ENCODE results near the gene A2ML1. TPM values are rescaled to one million over a fixed set of nuclear protein-coding genes. Genes with fewer than 3 reads are reported as not detected.
"Not testable (repeated sequence)": the region's sequence is repeated elsewhere in the genome, so short reads cannot be mapped to it uniquely, and the experiment has no call there.

The A2ML1 gene
- not detected for total RNA-seq
- long read RNA-seq = 0 reads

DNA sequence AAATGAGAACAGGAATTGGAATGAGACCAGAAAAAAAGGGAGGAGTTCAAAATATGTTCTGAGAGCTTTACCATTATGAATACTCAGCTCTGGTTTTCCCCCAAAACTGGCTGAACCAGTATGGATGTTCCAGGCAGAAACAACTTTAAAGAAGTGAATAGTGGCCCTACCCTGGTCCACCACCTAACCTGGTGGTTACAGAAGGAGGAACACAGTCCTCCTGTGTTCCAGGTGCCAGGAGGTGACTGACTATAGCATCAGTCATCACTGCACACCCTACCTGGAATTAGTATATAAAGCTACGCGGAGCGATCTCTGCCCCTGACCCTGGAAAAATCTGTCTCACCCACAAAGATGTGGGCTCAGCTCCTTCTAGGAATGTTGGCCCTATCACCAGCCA is at the start of gene A2ML1:
TSS of gene A2ML1 (plus strand) at position 324 of the 400 bp plus-strand sequence. CDS start at position 355, 31 bp downstream.
- DNase-seq (no peak), ATAC-seq (no peak)
- intact Hi-C loops (cut with DNase I, micrococcal nuclease) = loop anchor here (5.0 to 10.0 kb wide), 2 partner anchors 137 to 140 kb away; no protein-coding TSS in a partner anchor

DNA sequence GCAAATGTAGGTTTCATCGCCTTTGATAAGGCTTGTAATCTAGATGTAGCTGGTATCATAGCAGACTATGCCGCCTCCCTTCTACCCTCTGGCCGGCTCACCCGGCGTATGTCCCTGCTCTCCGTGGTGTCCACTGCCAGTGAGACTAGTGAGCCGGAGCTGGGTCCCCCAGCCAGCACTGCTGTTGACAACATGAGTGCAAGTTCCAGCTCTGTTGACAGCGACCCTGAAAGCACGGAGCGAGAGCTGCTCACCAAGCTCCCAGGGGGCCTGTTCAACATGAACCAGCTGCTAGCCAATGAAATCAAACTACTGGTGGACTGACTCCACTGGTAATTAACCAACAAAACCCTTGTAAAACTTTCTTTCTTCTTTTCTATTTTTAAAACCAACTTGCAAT is 49.0 kb upstream of the A2ML1 start:
- no peak for DNase-seq
- ATAC-seq = no peak

DNA sequence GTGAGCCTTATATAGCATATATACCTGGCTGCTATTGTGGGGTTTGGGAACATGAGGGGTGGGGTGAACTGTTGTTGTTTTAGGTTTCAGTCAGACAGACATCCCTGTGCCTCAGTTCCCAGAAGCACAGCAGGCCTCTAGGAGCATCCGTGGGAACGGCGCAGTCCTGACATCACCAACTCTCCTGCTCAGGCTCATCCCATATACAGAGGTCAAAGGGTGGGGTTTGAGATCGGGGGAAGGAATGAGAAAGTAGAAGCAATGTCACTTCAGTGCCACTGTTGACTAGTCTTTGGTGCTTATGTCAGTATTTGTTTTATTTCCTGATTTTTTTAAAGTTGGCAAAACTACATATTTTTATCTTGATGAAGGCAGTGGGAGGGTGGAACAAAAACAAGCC is 43.1 kb upstream of the A2ML1 start:
- no peak for DNase-seq
- no peak for ATAC-seq
- intact Hi-C loops (cut with DNase I, micrococcal nuclease) = no loop called here

More for the DNA sequence above, 49.0 kb upstream of the A2ML1 start:
- intact Hi-C loops (cut with DNase I, micrococcal nuclease) = no loop called here

DNA sequence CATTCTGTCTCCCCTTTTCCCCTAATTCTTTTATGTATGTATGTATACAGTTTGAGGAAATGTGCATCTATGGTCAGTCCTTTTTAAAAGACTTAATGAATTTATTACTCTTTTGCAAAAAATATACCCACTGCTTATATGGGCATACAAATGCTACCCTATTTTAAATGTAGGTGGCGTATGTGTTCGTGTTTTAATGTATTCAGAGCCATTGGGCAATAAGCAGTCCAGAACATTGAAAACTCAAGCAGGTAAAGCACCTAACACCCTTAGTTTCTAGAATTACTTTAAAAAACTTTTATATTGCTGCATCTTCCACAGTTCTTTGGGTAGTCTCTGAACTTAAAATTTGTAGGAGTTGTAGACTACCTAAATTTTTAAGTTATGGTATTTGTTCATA is 42.6 kb upstream of the A2ML1 start:
- no peak for DNase-seq
- intact Hi-C loops (cut with DNase I, micrococcal nuclease) = no loop called here
- ATAC-seq = no peak

DNA sequence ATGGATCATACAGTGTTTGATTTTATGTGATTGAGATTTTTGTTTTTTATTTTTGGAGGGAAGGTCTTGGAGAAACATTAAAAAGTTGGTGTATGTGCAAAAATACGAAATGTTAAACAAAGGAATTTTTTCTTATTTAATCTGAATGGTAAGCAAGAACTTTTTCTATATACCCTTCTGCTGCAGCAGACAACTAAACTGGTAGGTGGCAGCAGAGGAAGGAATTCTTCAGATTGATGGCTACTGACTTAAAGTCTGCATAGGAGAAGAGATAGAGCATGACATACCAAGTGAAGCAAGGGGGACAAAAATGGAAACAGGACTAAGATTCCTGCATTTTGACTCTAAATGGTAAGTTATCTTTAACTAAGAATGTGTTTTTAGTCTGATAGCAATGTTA is 42.0 kb upstream of the A2ML1 start:
- ATAC-seq (no peak), DNase-seq (no peak)
- intact Hi-C loops (cut with DNase I, micrococcal nuclease) = no loop called here

DNA sequence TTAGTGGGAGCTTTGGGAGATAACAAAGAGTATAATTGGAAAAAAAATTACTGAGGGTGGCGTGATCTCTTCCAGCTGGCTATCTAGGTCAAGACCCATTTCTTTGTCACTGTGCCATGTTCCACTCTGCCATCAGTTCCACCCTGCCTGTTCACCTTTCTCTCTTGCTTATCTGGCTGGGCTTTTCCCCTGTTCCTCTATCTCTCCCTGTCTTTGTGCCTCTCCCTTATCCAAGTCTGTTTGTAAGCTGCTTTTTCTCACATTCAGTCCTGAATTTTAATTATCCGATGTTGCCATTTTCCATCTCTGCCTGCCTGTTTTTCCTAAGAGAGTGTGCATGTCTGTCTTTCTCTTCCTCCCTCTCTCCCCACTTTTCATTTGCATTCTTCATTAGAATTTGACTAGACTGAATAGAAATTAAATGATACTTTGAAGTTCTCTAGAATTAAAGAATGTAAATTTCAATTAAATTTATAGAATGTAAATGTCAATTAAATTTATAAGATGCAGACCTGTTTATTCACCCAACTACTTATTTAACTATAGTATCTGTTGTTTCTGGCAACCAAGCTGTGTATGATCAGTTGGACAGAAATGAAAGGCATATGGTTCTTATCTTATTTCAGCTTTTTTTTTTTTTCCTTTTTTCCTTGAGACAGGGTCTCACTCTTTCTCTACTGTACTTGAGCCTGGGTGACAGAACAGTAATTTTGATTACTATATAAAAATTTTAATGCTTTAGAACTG is 40.9 kb upstream of the A2ML1 start:
- intact Hi-C loops (cut with DNase I, micrococcal nuclease) = no loop called here
- no peak for DNase-seq
- no peak for ATAC-seq

DNA sequence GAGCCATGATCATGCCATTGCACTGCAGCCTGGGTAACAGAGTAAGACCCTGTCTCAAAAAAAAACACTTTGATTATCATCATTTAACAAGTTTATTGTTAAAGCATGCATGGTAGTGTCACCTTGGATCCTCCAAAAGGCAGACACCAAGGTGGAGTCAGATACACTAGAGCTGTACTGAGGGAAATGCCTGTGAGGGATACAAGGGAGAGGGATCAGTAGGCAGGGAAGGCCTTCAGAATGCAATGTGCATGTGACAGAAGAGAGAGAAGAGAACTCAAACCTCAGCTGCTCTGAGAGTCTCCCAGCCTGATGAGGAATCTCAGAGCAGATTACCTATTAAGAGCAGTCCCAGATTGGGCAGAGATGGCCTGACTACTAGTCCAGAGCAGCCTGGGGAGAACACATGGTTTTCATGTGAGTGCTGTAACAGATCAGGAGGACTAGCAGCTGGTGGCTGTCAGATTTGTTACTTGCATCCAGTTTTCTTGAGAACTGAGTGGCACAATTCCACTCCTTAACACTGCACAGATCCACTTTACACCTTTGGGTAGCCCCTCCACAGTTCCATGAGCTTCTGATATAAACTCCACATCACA is 38.0 kb upstream of the A2ML1 start:
- intact Hi-C loops (cut with DNase I, micrococcal nuclease) = no loop called here
- ATAC-seq = no peak
- no peak for DNase-seq

DNA sequence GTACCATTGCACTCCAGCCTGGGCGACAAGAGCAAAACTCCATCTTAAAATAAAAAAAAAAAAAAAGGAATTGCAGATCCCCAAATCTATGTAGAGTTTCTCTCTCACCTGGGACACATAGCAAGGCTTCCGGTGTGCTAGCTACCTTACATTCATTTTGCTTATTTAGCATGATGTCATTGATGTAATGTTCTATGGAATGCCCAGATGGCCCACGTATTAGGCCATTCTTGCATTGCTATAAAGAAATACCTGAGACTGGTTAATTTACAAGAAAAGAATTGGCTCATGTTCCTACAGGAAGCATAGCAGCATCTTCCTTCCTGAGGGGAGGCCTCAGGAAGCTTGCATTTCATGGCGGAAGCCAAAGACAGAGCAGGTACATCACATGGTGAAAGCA is 36.9 kb upstream of the A2ML1 start:
- ATAC-seq (no peak), DNase-seq (no peak)
- intact Hi-C loops (cut with DNase I, micrococcal nuclease) = no loop called here

DNA sequence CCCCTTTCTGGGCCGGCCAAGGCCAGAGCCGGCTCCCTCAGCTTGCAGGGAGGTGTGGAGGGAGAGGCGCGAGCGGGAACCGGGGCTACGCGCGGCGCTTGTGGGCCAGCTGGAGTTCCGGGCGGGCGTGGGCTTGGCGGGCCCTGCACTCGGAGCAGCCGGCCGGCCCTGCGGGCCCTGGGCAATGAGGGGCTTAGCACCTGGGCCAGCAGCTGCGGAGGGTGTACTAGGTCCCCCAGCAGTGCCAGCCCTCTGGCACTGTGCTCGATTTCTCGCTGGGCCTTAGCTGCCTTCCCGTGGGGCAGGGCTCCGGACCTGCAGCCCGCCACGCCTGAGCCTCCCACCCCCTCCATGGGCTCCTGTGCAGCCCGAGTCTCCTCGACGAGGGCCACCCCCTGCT is 35.2 kb upstream of the A2ML1 start:
- DNase-seq; ATAC-seq; intact Hi-C loops (cut with DNase I, micrococcal nuclease): not testable (repeated sequence)

DNA sequence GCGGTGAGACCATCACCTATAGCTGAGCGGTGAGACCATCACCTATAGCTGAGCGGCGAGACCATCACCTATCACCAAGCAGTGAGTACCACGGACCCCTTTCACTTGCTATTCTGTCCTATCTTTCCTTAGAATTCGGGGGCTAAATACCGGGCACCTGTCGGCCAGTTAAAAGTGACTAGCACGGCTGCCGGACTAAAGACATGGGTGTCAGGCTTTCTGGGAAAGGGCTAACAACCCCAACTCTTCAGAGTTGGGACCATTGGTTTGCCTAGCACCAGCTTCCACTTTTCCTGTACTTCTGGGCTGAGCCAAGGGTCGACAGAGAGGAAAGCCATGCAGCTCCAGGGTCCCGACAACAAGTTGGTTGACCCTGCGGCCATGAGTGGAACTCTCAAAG is 33.7 kb upstream of the A2ML1 start:
- ATAC-seq; DNase-seq; intact Hi-C loops (cut with DNase I, micrococcal nuclease): not testable (repeated sequence)

DNA sequence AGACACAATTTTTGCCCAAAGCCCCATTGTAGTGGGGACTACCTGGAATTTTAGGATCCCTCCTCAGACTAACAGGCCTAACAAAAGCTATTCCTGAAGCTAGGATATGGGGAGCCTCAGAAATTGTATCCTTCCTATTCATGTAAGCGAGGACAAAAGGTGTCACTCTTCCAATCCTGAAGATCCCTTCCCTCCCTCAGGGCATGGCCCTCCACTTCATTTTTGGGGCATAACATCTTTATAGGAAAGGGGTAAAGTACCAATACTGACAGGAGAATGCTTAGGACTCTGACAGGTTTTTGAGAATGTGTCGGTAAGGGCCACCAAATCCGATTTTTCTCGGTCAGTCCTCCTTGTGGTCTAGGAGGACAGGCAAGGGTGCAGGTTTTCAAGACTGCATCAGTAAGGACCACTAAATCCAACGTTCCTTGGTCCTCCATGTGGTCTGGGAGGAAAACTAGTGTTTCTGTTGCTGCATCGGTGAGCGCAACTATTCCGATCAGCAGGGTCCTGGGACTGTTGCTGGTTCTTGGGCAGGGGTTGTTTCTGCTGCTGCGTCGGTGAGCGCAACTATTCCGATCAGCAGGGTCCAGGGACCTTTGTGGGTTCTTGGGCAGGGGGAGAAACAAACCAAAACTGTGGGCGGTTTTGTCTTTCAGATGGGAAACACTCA is 32.9 kb upstream of the A2ML1 start:
- intact Hi-C loops (cut with DNase I, micrococcal nuclease); ATAC-seq; DNase-seq: not testable (repeated sequence)

DNA sequence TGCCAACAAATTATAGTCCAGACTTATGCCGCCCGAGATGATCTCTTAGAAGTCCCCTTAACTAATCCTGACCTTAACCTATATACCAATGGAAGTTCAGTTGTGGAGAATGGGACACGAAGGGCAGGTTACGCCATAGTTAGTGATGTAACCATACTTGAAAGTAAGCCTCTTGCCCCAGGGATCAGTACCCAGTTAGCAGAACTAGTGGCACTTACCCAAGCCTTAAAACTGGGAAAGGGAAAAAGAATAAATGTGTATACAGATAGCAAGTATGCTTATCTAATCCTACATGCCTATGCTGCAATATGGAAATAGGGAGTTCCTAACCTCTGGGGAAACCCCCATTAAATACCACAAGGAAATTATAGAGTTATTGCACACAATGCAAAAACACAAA is 29.2 kb upstream of the A2ML1 start:
- ATAC-seq; DNase-seq; intact Hi-C loops (cut with DNase I, micrococcal nuclease): not testable (repeated sequence)

DNA sequence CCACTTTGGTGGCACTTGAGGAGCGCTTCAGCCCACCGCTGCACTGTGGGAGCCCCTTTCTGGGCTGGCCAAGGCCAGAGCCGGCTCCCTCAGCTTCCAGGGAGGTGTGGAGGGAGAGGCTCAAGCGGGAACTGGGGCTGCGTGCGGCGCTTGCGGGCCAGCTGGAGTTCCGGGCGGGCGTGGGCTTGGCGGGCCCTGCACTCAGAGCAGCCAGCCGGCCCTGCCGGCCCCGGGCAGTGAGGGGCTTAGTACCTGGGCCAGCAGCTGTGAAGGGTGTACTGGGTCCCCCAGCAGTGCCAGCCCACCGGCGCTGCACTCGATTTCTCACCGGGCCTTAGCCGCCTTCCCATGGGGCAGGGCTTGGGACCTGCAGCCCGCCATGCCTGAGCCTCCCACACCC is 27.8 kb upstream of the A2ML1 start:
- ATAC-seq; intact Hi-C loops (cut with DNase I, micrococcal nuclease); DNase-seq: not testable (repeated sequence)

DNA sequence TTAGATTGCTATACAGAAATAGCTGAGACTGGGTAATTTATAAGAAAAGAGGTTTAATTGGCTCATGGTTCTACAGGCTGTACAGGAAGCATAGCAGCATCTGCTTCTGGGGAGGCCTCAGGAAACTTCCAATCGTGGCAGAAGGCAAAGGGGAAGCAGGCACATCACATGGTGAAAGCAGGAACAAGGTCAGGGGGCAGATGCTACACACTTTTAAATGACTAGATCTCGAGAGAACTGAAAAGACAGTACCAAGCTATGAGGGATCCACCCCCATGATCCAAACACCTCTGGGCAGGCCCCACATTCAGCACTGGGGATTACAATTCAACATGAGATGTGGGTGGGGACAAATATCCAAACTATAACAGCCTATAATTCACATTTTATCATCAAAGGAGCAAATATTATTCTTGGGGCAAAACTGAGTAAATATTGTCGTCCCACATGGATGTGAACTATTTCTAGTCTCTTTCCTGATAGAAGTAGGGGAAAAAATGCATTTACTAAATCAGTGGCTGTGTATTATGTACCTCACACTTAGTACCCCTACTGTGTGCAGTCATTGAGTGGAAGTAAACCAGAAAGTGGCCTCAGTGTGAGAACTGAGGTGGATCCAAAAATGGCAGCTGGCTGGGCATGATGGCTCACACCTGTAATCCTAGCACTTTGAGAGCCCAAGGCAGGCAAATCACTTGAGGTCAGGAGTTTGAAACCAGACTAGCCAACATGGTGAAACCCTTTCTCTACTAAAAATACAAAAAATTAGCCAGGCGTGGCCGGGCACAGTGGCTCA is 25.4 kb upstream of the A2ML1 start:
- ATAC-seq = no peak
- DNase-seq = no peak
- intact Hi-C loops (cut with DNase I, micrococcal nuclease) = no loop called here

DNA sequence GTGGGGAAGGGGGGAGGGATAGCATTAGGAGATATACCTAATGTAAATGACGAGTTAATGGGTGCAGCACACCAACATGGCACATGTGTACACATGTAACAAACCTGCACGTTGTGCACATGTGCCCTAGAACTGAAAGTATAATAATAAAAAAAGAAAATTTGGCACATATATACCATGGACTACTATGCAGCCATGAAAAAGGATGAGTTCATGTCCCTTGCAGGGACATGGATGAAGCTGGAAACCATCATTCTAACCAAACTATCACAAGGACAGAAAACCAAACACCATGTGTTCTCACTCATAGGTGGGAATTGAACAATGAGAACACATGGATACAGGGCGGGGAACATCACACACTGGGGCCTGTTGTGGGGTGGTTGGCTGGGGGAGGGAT is 21.2 kb upstream of the A2ML1 start:
- ATAC-seq; intact Hi-C loops (cut with DNase I, micrococcal nuclease); DNase-seq: not testable (repeated sequence)

DNA sequence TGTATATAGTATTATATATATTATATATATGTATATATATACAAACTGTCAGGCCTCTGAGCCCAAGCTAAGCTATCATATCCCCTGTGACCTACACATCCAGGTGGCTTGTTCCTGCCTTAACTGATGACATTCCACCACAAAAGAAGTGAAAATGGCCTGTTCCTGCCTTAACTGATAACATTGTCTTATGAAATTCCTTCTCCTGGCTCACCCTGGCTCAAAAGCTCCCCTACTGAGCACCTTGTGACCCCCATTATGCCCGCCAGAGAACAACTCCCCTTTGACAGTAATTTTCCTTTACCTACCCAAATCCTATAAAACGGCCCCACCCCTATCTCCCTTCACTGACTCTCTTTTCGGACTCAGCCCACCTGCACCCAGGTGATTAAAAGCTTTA is 17.6 kb upstream of the A2ML1 start:
- intact Hi-C loops (cut with DNase I, micrococcal nuclease); ATAC-seq; DNase-seq: not testable (repeated sequence)

DNA sequence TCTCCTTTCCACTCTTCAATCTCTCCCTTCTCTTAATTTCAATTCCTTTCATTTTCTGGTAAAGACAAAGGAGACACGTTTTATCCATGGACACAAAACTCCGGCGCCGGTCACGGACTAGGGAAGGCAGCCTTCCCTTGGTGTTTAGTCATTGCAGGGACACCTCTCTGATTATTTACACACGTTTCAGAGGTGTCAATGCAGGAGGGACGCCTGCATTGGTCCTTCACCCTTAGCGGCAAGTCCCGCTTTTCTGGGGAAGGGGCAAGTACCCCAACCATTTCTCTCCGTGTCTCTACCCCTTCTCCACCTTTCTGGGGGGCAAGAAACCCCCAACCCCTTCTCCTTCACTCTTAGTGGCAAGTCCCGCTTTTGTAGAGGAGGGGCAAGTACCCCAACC is 16.9 kb upstream of the A2ML1 start:
- intact Hi-C loops (cut with DNase I, micrococcal nuclease); DNase-seq; ATAC-seq: not testable (repeated sequence)

DNA sequence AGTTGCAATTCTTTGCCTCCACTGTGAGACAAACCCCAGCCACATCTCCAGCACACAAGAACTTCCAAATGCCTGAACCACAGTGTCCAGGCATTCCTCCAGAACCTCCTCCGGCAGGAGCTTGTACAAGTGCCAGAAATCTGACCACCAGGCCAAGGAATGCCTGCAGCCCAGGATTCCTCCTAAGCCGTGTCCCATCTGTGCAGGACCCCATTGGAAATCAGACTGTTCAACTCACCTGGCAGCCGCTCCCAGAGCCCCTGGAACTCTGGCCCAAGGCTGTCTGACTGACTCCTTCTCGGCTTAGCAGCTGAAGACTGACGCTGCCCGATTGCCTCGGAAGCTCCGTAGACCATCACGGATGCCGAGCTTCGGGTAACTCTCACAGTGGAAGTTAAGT is 15.3 kb upstream of the A2ML1 start:
- DNase-seq; intact Hi-C loops (cut with DNase I, micrococcal nuclease); ATAC-seq: not testable (repeated sequence)

DNA sequence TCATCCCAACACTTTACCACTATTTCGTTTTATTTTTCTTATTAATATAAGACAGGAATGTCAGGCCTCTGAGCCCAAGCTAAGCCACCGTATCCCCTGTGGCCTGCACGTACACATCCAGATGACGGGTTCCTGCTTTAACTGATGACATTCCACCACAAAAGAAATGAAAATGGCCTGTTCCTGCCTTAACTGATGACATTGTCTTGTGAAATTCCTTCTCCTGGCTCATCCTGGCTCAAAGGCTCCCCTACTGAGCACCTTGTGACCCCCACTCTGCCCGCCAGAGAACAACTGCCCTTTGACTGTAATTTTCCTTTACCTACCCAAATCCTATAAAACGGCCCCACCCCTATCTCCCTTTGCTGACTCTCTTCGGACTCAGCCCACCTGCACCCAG is 12.3 kb upstream of the A2ML1 start:
- ATAC-seq; intact Hi-C loops (cut with DNase I, micrococcal nuclease); DNase-seq: not testable (repeated sequence)
